ENCODE measurements around the gene KRT37. TPM values are rescaled to one million over a fixed set of nuclear protein-coding genes. Genes with fewer than 3 reads are reported as not detected.
A peak's percentile ranks its signal among the peaks of the same experiment; 100 is the strongest.
"Not testable (repeated sequence)": the region's sequence is repeated elsewhere in the genome, so short reads cannot be mapped to it uniquely, and the experiment has no call there.

The KRT37 gene
- polyA plus RNA-seq, 3 donors: not detected

DNA sequence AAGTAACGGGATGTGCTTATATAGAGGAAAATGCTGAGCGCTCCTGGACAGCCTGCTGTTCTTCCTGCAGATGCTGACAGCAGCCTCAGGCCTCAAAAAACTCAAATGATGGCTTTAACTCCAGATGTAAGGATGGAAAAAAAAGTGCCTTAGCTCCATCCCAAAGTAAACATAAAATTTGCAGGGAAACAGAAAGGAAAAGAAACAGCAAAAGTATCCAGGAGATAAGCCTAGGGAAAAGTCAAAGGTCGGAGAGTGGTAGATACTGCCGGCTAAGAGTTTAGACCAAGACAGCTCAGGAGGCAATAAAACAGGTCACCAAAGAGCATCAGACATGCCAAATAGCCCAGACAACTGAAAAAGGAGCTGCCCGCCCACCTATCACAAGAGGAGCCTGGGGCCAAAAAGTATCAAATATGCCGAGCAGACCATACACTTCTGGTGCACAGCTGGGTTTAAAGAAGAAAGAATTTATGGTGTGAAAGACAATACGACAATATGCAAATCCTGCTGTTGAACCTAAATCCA is 33.9 kb downstream of the KRT37 start:
- DNase-seq (ENCODE audit: extremely low read depth in 1 of 11, low read depth in 9 of 11, low spot score in 4 of 11): peak in 1 of 11 donors; percentile 10

DNA sequence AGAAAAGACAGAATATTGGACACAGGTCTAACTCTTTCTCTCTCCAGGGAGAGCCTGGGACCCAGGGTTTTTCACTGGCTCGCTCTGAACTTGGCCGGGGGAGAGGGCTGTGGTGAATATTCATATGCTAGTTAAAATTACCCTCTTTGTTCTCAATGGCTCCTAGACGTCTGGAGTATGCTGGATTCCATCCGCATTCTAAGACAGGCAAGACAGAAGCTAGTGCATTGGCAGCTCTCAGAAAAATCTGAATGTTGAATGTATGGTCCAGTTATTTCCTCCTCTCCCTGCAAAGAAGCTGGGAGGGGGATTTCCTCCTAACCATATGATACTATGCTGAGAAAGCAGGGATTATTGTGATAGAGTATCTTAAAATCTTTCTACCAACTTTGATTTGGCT is 36.7 kb downstream of the KRT37 start:
- DNase-seq (ENCODE audit: extremely low read depth in 1 of 11, low read depth in 9 of 11, low spot score in 4 of 11): no peak

- no peak for DNase-seq (ENCODE audit: extremely low read depth in 1 of 11, low read depth in 9 of 11, low spot score in 4 of 11)
Observed at GRCh38 chr17:41386227-41386626, 38.2 kb downstream of the KRT37 start.

DNA sequence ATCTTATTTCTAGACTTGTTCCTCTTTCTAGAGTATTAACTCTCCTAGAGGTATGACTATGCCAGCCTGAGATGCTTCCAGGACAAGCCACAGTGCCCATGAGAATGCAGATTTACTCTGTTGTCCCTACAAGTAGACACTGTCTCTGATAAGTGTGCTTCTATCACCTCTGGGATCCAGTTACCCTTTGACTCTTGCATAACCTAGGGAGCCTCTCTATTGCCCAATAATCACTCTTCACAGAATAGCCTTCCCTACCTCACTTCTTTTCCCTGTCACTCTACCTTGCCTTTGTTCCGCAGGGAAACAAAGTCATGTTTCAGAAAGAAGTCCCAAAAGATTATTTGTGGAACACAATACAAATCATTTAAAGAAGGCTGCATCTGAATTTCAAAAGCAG is 40.7 kb downstream of the KRT37 start:
- DNase-seq (ENCODE audit: extremely low read depth in 1 of 11, low read depth in 9 of 11, low spot score in 4 of 11): no peak

GRCh38 chr17:41382394-41382793 is 42.0 kb downstream of the KRT37 start:
- DNase-seq (ENCODE audit: extremely low read depth in 1 of 11, low read depth in 9 of 11, low spot score in 4 of 11): no peak

GRCh38 chr17:41381943-41382342 is 42.4 kb downstream of the KRT37 start, which contains the start of gene KRT34:
KRT34 (minus strand) TSS chr17:41382306; CDS start chr17:41382246, 60 bp downstream.
- not testable (repeated sequence) for DNase-seq (ENCODE audit: extremely low read depth in 1 of 11, low read depth in 9 of 11, low spot score in 4 of 11)

GRCh38 chr17:41380091-41380490 is 44.3 kb downstream of the KRT37 start:
- not testable (repeated sequence) for DNase-seq (ENCODE audit: extremely low read depth in 1 of 11, low read depth in 9 of 11, low spot score in 4 of 11)

GRCh38 chr17:41377546-41377945 is 46.8 kb downstream of the KRT37 start:
- DNase-seq (ENCODE audit: extremely low read depth in 1 of 11, low read depth in 9 of 11, low spot score in 4 of 11): peak in 4 of 11 donors; percentile 2 to 15 (median 6)

Other genes starting within 250 kb of the KRT37 start
- gene KRTAP4-2, start 246.4 kb downstream of the KRT37 start, polyA plus RNA-seq (ENCODE audit: insufficient read length in 3 of 3): not detected
- not detected for gene KRTAP4-1, start 239.7 kb downstream of the KRT37 start, polyA plus RNA-seq (ENCODE audit: insufficient read length in 3 of 3)
- gene KRTAP9-1, start 234.7 kb downstream of the KRT37 start, polyA plus RNA-seq (ENCODE audit: insufficient read length in 3 of 3): not detected
- not detected for gene KRTAP9-2, start 197.9 kb downstream of the KRT37 start, polyA plus RNA-seq (ENCODE audit: insufficient read length in 3 of 3)
- gene KRTAP9-3, start 192.1 kb downstream of the KRT37 start, polyA plus RNA-seq (ENCODE audit: insufficient read length in 3 of 3): not detected
- not detected for gene KRTAP9-8, start 186.6 kb downstream of the KRT37 start, polyA plus RNA-seq (ENCODE audit: insufficient read length in 3 of 3)
- gene KRTAP9-4, start 174.9 kb downstream of the KRT37 start, polyA plus RNA-seq (ENCODE audit: insufficient read length in 3 of 3): not detected
- gene KRTAP9-9, start 169.2 kb downstream of the KRT37 start, polyA plus RNA-seq (ENCODE audit: insufficient read length in 3 of 3): not detected
- gene KRTAP9-6, start 159.2 kb downstream of the KRT37 start, polyA plus RNA-seq (ENCODE audit: insufficient read length in 3 of 3): under 1 TPM in 1 of 3 donors, not detected in 2; 0.19 TPM
- not detected for gene KRTAP9-7, start 148.9 kb downstream of the KRT37 start, polyA plus RNA-seq (ENCODE audit: insufficient read length in 3 of 3)
- gene KRTAP29-1, start 121.7 kb downstream of the KRT37 start, polyA plus RNA-seq (ENCODE audit: insufficient read length in 3 of 3): not detected
- not detected for gene KRTAP16-1, start 115.3 kb downstream of the KRT37 start, polyA plus RNA-seq (ENCODE audit: insufficient read length in 3 of 3)
- gene KRTAP17-1, start 108.9 kb downstream of the KRT37 start, polyA plus RNA-seq (ENCODE audit: insufficient read length in 3 of 3): under 1 TPM in 1 of 3 donors, not detected in 2; 0.17 TPM
- not detected for gene KRT33A, start 73.8 kb downstream of the KRT37 start, polyA plus RNA-seq (ENCODE audit: insufficient read length in 3 of 3)
- not detected for gene KRT33B, start 54.8 kb downstream of the KRT37 start, polyA plus RNA-seq (ENCODE audit: insufficient read length in 3 of 3)
- not detected for gene KRT34, start 42.3 kb downstream of the KRT37 start, polyA plus RNA-seq (ENCODE audit: insufficient read length in 3 of 3)
- gene KRT31, start 27.0 kb downstream of the KRT37 start, polyA plus RNA-seq (ENCODE audit: insufficient read length in 3 of 3): not detected
- not detected for gene KRT38, start 16.4 kb upstream of the KRT37 start, polyA plus RNA-seq (ENCODE audit: insufficient read length in 3 of 3)
- not detected for gene KRT32, start 42.8 kb upstream of the KRT37 start, polyA plus RNA-seq (ENCODE audit: insufficient read length in 3 of 3)
- gene KRT35, start 56.6 kb upstream of the KRT37 start, polyA plus RNA-seq (ENCODE audit: insufficient read length in 3 of 3): not detected
- gene KRT36, start 65.3 kb upstream of the KRT37 start, polyA plus RNA-seq (ENCODE audit: insufficient read length in 3 of 3): not detected
- gene KRT13, start 81.0 kb upstream of the KRT37 start, polyA plus RNA-seq (ENCODE audit: insufficient read length in 3 of 3): under 1 TPM; 0.20 to 0.42 (median 0.33) TPM
- 1 to 10 TPM in 1 of 3 donors, under 1 TPM in 2; 0.51 to 2.0 (median 0.72) TPM for gene KRT15, start 94.3 kb upstream of the KRT37 start, polyA plus RNA-seq (ENCODE audit: insufficient read length in 3 of 3)
- 100 to 1,000 TPM; 155 to 178 (median 173) TPM for gene KRT19, start 103.7 kb upstream of the KRT37 start, polyA plus RNA-seq (ENCODE audit: insufficient read length in 3 of 3)
- gene KRT9, start 147.5 kb upstream of the KRT37 start, polyA plus RNA-seq (ENCODE audit: insufficient read length in 3 of 3): under 1 TPM in 1 of 3 donors, not detected in 2; 0.07 TPM
- under 1 TPM in 1 of 3 donors, not detected in 2; 0.39 TPM for gene KRT14, start 162.3 kb upstream of the KRT37 start, polyA plus RNA-seq (ENCODE audit: insufficient read length in 3 of 3)
- not detected for gene KRT16, start 188.2 kb upstream of the KRT37 start, polyA plus RNA-seq (ENCODE audit: insufficient read length in 3 of 3)
- gene KRT17, start 200.0 kb upstream of the KRT37 start, polyA plus RNA-seq (ENCODE audit: insufficient read length in 3 of 3): 10 to 100 TPM in 1 of 3 donors, 1 to 10 TPM in 2; 1.6 to 12.0 (median 3.2) TPM

Measured in renal cortex interstitium (tissue), 11 donors.